Sigmoid colon (tissue), 7 donors: Measurements from ENCODE around the gene SLC6A19. TPM values are rescaled to one million over a fixed set of nuclear protein-coding genes. Genes with fewer than 3 reads are reported as not detected.

Experiments used
- DNase-seq: peaks from one replicate; pipeline ENCODE4 v3.0.0-alpha.2; 2019
- H3K27ac ChIP-seq, 4 donors: fragments of 200-600 bp; sonication (generic); one replicate each; pipeline ENCODE4 v1.5.1; 2016 to 2019; ENCODE audit warnings: mild to moderate bottlenecking in 1 of 4
- H3K27me3 ChIP-seq, 3 donors: fragments of 200-600 bp; sonication (generic); one replicate each; pipeline ENCODE4 v1.5.1; 2019; ENCODE audit warnings: mild to moderate bottlenecking in 1 of 3
- H3K36me3 ChIP-seq, 4 donors: fragments of 200-600 bp; sonication (generic); one replicate each; pipeline ENCODE4 v1.5.1; 2016 to 2019
- H3K4me1 ChIP-seq, 4 donors: fragments of 200-600 bp; sonication (generic); one replicate each; pipeline ENCODE4 v1.5.1; 2017 to 2019
- H3K4me3 ChIP-seq, 4 donors: fragments of 200-600 bp; sonication (generic); one replicate each; pipeline ENCODE4 v1.5.1; 2017 to 2019; ENCODE audit warnings: mild to moderate bottlenecking in 2 of 4, moderate library complexity in 1 of 4
- H3K9me3 ChIP-seq, 4 donors: fragments of 200-600 bp in 3 of 4; sonication (generic) in 3 of 4; one replicate each; pipeline versions ENCODE4 v1.5.1 to v1.6.1; 2013 to 2019
- CTCF ChIP-seq, 4 experiments: fragments of 450-650 bp in 3 of 4; fragments of 200-600 bp in 1 of 4; IDR thresholded peaks; one replicate each; pipeline ENCODE4 v1.5.1; 2016 to 2019; ENCODE audit warnings: antibody characterized with exemption in 4 of 4, mild to moderate bottlenecking in 3 of 4, moderate library complexity in 2 of 4
- EP300 ChIP-seq, 4 donors: sonication (generic); formaldehyde crosslinking; IDR thresholded peaks; one replicate each; pipeline ENCODE4 v1.6.1; 2017; ENCODE audit warnings: antibody characterized with exemption in 4 of 4
- POLR2A ChIP-seq, 2 donors: fragments of 450-650 bp; IDR thresholded peaks; one replicate each; pipeline ENCODE4 v1.6.1; 2016; ENCODE audit warnings: antibody characterized with exemption in 2 of 2, mild to moderate bottlenecking in 2 of 2, moderate library complexity in 2 of 2
- POLR2AphosphoS5 ChIP-seq, 4 donors: sonication (generic); formaldehyde crosslinking; IDR thresholded peaks; one replicate each; pipeline ENCODE4 v1.6.1; 2017; ENCODE audit warnings: antibody characterized with exemption in 4 of 4
- WGBS, 2 donors: extraction: QIAGEN DNeasy Blood & Tissue Kit; methylation state at CpG; one replicate each; pipeline ENCODE4 v1.1.7; 2013; 5-methylcytosine and 5-hydroxymethylcytosine counted together
- intact Hi-C: fragments of 100-400 bp; cut with DNase I; formaldehyde crosslinking; loops from one replicate; pipeline ENCODE4 v1.15.1; 2023
- polyA plus RNA-seq, 3 donors: library from polyadenylated mRNA; stranded (reverse); fragments of 200-250 nt; gene quantifications; one replicate each; pipeline ENCODE4 v1.2.3, GENCODE V29; 2013
- total RNA-seq, 4 donors: library from RNA; depleted of rRNA; stranded (reverse); fragments of >200 nt; gene quantifications; one replicate each; pipeline ENCODE4 v1.1.0, GENCODE V29; 2016
- donor health status: healthy with polysubstance abuse.
- donor health status: Bipolar disorder and iron deficiency.
- donor health status: healthy.

Gene SLC6A19
- total and polyA plus RNA-seq, 7 donors = 0.80 to 6.6 (median 0.92) TPM; not detected in 4

GRCh38 chr5:1158647-1159340 is 42.6 kb upstream of the SLC6A19 start:
- Histone ChIP-seq H3K9me3 (no peaks in the 10 kb centered on the region), H3K27ac (no peak overlapping the region), H3K4me1 (peaks cover 0 to 20% (median 16%) of the 10 kb centered on the region in 4 donors), H3K27me3 (peaks cover 21 to 42% (median 29%) of the 10 kb centered on the region in 3 donors), H3K4me3 (no peak overlapping the region), H3K36me3 (no peaks in the 10 kb centered on the region)
- no peak for TF ChIP-seq EP300 (IDR thresholded peaks at IDR 0.05)
- no peak for TF ChIP-seq POLR2A (IDR thresholded peaks at IDR 0.05)
- no peak for TF ChIP-seq POLR2AphosphoS5 (IDR thresholded peaks at IDR 0.05)
- no peak for TF ChIP-seq CTCF (IDR thresholded peaks at IDR 0.05)
- intact Hi-C loops = no loop called here
- DNase-seq = no peak
- WGBS, 2 donors = 86 to 91% methylated on average over 20 of the region's 20 CpGs

GRCh38 chr5:1159341-1159675 is 42.1 kb upstream of the SLC6A19 start:
- H3K4me3 ChIP-seq = no peak overlapping the region
- TF ChIP-seq CTCF (IDR thresholded peaks at IDR 0.05) = no peak
- TF ChIP-seq EP300 (IDR thresholded peaks at IDR 0.05) = no peak
- 85 to 88% methylated on average over 11 of the region's 11 CpGs for WGBS, 2 donors
- H3K4me1 ChIP-seq = peaks cover 0 to 20% (median 16%) of the 10 kb centered on the region in 4 donors
- no peaks in the 10 kb centered on the region for H3K9me3 ChIP-seq
- peaks cover 21 to 38% (median 28%) of the 10 kb centered on the region in 3 donors for H3K27me3 ChIP-seq
- DNase-seq = no peak
- no peak overlapping the region for H3K27ac ChIP-seq
- H3K36me3 ChIP-seq = no peaks in the 10 kb centered on the region
- intact Hi-C loops = no loop called here

GRCh38 chr5:1159774-1160406 is 41.5 kb upstream of the SLC6A19 start:
- H3K4me3 ChIP-seq = no peak overlapping the region
- H3K9me3 ChIP-seq = no peaks in the 10 kb centered on the region
- TF ChIP-seq POLR2AphosphoS5 (IDR thresholded peaks at IDR 0.05) (no peak), CTCF (IDR thresholded peaks at IDR 0.05) (no peak), EP300 (IDR thresholded peaks at IDR 0.05) (no peak), POLR2A (IDR thresholded peaks at IDR 0.05) (no peak)
- no peaks in the 10 kb centered on the region for H3K36me3 ChIP-seq
- DNase-seq = no peak
- intact Hi-C loops = loop anchor here (10.0 kb wide), 1 partner anchor 325 kb away; no protein-coding TSS in a partner anchor
- 79 to 85% methylated on average over 4 of the region's 4 CpGs for WGBS, 2 donors
- H3K27me3 ChIP-seq = peaks cover 19 to 32% (median 22%) of the 10 kb centered on the region in 3 donors
- no peak overlapping the region for H3K27ac ChIP-seq
- peaks cover 0 to 20% (median 16%) of the 10 kb centered on the region in 4 donors for H3K4me1 ChIP-seq

- DNase-seq = no peak
- no peaks in the 10 kb centered on the region for H3K9me3 ChIP-seq
- no peak overlapping the region for H3K27ac ChIP-seq
- no peaks in the 10 kb centered on the region for H3K36me3 ChIP-seq
- no peak overlapping the region for H3K4me3 ChIP-seq
- no peak for TF ChIP-seq POLR2A (IDR thresholded peaks at IDR 0.05)
- TF ChIP-seq CTCF (IDR thresholded peaks at IDR 0.05) = no peak
- no peak for TF ChIP-seq EP300 (IDR thresholded peaks at IDR 0.05)
- no peak for TF ChIP-seq POLR2AphosphoS5 (IDR thresholded peaks at IDR 0.05)
- H3K4me1 ChIP-seq = peaks cover 0 to 11% (median 5%) of the 10 kb centered on the region in 4 donors
- peaks cover 6 to 19% (median 9%) of the 10 kb centered on the region in 3 donors for H3K27me3 ChIP-seq
- 30 to 71% methylated on average over 23 of the region's 23 CpGs for WGBS, 2 donors
- intact Hi-C loops = loop anchor here (10.0 kb wide), 1 partner anchor 324 kb away; no protein-coding TSS in a partner anchor
Observed at GRCh38 chr5:1161108-1161832, 40.1 kb upstream of the SLC6A19 start.
